ENCODE data around the gene BRD4.

The BRD4 gene

DNA sequence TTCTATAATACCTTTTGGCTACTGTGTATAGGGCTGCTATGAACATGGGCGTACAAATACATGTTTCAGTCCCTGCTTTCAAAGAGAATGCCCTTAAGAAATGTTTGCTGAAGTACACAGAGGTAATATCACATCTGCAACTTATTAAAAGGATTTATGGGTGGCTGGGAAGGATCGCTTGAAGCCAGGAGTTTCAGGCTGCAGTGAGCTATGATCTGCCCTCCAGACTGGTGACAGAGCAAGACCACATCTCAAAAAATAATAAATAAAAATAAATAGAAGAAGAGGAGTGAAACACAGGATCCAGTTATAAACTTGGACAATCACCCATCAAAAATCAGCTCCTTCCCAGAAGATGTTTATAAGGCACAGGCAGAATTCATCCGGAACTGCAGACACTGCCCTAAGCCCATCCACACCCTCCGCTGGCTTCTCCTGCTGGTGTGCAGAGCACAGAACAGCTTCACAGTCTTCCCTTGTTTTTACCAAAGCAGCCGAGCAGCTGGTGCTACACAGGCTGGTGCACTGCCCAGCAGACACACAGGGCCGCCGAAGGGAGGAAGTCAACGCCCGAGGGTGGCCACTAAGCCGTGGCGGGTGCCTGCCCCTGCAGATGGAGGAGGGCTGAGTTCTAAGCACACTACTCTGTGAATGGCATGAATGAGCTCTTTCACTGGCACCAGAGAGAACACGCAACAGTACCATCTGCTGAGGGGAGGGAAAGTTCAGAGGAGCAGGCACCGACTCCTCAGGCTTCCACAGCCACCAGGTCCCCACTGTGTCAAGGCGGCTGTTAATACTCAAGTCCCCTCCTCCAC lies 44.0 kb downstream of the BRD4 start:
- peak; percentile 95 to 98 for DNase-seq

DNA sequence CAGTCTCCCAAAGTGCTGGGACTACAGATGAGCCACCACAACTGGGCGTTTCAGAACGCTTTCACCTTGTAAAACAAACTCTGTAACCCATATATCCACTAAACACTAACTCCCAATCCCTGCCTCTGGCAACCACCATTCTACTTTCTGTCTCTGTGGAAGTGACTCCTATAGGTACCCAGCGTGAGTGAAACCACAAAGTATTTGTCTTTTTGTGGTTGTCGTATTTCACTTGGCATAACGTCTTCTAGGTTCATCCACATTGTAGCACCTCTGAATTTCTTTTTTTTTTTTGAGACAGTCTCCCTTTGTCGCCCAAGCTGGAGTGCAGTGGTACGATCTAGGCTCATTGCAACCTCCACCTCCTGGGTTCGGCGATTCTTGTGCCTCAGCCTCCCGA lies 44.8 kb downstream of the BRD4 start:
- no peak for DNase-seq

DNA sequence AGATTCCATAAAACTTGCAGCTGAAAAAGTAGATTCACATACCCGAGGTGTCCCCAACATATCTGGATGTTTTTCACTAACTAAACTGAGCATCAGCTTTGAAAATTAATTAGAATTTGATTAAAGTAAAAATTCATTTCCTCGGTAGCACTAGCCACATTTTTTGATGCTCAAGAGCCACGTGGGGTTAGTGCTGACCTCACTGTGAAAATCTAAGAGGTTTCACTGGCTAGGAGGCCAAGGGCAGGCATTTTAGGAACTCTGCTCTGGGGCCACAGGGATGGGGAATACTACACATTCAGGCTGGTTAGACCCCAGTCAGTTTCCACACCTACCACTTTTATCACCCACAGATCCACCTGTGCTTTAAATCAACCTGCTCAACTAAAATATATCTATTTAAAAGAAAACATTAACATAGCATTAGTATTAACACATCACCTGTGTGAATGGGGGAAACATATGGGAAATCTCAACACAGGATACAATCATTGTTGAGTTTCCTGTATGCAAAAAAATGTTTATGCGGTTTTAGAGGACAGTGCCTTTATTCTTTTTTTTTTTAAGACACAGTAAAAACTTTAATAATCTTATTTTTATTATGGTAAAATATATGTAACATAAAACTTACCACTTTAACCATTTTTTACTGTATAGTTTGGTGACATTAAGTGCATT lies 45.5 kb downstream of the BRD4 start:
- DNase-seq, result no peak

DNA sequence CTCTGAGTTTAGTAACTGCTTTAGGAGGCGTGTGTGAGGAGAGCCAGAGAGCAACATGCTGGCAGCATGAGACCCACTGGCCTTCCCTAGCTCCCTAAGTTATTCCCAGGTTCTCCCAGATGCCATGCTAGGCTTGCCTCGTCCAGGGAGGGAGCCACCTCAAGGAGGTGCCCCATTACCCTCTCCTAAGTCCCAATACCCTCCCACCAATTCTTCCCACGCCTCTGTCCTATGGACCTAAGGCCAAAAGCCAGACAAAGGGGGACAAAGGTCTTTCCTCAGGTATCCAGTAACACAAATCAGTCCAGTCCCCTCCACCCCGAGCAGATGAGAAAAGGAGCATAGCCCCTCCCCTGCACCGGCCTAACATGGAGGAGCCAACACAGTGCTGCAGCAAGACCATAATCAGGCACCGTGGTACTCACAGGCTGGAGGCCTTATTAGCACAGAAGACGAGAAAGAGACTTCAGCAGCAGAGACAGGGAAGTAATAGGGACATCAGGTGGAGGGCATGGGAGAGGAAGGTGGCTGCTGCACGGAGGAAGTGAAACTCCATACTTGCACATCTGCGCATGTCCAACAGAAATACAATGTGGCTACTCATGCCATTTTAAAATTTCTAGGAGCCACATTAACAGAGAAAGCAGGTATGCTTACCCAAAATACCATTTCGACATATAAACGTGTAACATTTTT lies 46.3 kb downstream of the BRD4 start:
- DNase-seq, result no peak

DNA sequence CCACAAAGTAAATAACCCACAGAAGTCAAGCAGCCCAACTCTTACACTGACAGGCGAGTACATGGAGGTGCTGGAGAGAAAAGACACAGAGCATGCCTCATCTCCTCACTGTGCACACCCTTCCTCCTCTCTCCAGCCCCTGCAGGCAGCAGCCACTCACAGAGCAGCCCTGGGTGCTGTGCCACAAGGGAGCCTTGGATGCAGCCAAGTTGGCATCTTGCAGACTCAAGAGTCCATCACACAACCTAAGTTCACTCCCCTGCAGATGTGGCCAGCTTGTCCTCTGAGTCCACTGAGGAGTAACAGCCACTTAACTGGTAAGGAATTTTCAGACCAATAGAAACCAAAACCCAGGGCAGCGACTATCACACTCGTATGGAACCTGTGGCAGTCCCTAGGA lies 47.4 kb downstream of the BRD4 start:
- no peak for DNase-seq

DNA sequence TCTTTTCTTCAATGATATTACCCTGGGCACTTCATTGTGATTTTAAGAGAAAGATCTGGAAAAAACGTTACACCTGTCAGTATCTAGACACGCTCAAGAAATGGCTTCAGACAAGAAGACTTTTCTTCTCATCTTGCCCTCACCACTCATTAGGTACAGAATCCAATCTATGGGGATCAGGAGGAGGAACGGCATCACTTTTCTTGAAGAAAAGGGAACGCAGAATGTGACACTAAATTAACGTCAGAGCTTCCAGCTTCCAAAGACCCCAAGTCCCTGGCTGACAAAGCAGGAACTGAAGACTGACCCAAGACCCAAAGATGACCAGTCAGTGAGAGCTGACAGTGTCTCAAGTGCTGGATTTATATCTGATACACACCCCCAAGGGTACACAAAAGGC lies 48.2 kb downstream of the BRD4 start:
- no peak for DNase-seq

DNA sequence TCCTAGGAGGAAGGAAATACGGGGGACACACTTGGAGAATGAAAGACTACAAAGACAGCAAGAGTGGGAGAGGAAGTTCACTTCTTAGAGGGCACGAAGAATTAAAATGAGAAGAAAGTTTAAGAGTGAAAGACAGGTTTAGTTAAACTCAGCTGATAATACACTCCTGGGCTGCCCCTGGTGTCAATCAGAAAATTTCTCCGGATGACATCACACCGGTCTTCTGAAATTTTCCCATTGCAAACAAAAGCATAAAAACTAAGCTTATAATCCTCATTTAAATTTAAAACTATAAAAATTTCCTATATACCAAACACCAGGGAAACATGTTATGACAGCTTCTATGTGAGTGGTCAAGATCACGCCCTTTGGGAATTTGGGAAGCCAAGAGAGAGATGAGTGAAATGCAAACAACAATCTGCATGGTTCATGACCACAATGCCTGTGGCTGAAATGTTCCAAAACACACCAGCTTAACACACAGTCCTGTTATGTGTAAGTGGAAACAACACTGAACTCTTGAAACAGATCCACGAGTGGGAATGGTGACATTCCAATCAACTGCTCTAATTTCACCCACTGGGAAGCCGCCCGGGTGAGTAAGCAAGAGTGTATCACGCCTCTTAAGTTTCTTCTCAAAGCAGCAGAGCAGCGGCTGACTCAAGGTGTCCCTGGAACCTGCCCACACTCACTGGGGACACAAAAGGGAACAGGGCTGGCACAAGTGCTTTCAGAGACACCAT lies 49.0 kb downstream of the BRD4 start:
- no peak for DNase-seq

DNA sequence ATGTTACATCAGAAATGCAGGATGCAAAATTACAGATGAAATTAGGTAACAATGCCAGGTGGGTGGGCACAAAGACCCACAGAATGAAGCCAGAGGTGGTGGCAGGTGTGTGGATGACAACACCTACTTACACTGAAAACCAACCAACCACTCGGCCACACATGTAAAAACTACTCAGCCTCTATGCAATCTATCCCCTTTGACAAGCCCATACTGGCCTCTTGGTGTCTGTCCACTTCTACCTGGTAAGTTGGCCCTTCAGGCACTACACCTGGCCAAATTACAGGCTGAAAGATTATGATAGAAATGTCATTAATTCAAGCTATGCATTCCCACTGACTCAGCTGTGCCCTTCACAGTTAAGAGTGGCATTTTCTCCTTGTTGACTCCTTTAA lies 50.0 kb downstream of the BRD4 start:
- DNase-seq, result no peak

DNA sequence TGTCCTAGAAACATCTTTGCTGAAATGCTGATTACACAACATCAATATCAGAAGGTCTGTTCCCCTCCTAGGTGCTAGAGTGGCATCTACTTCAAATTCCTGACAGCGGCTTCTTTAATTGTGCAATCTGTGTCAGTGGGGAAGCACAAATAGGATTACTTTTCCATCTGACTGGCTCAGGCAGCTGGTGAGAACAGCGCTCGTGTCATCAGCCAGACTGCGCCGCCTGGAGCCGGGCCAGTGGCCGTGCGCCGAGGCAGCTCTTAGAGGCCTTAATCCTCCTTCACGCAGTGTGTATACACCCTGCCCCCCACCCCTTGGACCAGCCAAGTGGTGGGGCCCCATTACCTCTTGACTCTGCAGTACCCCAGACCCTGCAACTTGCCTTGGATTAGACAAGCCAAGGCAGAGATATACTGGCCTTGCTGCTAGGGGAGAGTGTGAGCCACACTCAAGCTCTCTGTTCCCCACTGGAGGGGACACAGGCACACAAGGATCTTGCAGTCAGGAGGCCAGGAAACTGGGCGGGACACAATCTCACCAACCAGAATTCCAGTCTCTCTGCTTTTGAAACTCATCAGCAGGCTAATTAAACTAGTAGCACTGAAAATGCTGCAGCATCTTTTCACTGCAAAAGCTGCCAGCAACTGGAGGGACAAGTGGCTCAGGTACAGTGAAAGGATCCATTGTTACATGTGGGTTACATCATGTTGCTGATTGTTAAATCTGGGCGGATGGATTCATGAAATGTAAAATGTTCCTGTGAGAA lies 51.2 kb downstream of the BRD4 start:
- DNase-seq, result peak; percentile 98 to 99

DNA sequence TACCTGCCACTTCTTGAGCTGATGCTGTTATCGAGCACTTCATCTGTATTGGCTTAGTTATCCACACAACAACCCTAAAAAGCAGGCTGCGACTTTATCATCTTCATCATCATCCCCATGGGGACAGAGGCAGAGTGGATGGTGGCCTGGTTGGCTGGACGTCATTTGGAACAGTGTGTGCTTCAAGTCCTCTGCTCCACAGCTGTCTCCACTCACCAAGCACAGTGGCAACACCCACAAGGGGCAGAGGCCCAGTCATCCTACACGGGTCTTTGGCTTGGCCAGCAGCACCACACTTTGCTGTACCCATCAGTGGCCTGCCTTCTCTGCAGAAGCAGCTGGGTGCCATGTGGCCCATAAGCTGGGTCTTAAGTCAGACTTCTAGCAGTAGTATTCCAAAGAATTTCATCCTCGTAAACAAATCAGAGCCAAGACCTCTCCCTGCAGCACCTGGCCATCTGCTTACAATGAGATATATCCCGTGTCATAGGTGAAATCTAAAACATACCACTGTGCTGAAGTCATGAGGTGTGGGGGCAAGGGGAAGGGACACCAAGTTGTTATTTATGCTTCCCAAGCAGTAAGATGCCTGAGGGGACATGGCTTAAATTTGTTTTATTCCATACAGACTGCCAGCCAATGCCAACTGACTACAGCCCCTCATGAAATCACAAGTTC lies 52.2 kb downstream of the BRD4 start:
- DNase-seq, result peak; percentile 75 to 93

DNA sequence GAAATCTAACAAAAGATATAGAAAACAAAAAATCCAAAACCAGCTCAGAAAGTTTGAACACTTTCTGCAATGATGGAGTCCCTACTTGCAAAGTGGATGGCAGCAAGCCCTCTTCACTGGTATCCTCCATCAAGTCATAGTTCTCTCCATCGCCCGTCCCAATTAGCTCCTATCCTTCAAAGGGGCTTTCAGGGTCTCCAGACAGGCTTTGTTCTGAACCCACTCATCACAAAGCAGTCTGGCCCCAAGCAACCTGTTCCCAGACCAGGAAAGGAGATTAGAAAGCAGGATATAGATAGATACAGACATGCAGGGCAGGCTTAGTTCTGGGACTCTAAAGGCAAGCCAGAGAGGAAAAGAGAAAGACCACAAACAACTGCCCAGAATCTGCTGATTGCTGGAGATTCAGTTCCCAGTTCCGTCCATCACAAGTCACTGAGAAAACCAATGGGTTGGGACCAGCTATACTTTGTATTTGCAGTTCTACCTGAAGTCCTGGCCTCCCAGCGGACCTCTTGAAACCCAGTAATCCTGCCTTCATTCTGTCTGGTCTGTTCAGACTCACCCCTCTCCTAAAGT lies 52.9 kb downstream of the BRD4 start:
- DNase-seq, result peak in 1 of 2 experiments; percentile 30

DNA sequence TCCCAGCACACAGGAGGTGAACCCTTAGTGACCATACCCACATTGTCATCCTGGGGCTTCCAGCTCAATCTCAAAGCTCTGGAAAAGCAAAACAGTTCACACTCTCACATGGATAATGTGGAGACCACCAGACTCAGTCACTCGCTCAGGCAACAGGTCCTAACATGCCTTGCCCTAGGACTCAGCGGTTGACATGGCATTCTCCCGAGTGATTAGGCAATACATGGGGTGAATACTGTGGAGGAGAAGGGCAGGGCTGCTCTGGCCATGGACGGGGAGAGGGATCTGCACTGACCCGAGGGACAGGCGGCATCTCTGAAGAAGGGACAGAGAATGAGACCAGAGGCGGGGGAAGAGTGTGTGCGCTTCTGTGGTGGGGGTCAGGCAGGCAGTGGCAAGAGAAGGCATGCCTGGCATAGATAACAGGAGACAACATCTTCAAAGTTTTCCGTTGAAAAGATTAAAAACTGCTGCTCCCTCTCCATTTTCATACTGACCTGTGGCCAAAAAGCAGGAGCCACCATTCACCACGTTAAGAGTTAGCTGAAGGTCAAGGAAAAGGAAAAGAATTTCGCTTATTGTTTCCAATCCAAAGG lies 55.6 kb downstream of the BRD4 start:
- DNase-seq, result no peak

DNA sequence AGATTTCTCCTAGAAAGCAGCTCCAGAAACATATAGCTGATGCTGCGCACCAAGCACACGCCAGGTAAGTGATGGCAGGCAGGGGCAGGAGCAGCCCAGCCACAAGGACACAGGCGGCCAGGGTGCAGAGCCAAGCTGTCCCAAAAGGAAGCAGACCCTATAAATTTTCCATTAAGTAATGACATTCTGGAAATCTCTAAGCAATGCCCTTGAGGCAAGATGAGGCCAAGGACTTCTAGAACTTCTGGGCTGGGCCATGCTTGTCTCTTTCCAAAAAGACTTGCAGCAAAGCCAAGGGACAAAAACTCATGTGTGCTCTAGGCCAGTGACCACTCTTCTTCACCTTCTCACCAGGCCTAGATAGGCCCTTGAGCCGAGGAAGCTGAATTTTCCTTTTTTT lies 57.9 kb downstream of the BRD4 start:
- no peak for DNase-seq

DNA sequence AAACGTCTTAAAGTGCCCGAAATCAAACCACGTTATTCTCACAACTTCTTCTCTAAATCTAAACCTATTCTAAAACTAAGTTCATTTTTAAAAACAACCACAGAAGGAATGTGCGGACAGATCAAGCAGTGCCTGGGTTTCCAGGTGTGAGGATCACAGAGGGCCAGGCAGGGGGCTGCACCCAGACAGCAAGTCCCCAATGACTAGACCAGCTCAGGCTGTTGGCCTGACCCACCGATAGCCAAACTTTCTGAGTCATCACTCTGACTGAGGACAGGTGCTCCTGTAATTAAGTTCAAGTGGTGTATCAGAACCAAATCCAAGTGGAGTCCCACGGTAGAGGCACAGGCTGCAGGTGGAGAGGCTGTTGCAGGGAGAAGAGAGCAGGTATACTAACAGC lies 62.5 kb downstream of the BRD4 start:
- DNase-seq, result no peak

DNA sequence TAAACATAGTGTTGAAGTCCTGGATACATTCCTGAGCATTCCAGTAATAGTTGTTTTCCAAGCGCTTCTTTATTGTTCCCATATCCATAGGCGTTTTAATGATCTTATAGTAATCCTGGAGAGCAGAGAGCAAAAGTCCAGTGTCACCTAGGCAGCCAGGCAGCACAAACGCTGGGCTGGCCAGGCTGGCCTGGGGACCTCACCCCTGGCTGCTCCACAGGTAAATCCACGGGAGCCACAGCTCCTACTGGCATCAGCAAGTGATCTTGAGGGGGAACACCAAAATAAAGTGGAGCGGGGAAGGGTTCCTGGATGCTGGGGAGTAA lies 63.4 kb downstream of the BRD4 start:
- no peak for DNase-seq

DNA sequence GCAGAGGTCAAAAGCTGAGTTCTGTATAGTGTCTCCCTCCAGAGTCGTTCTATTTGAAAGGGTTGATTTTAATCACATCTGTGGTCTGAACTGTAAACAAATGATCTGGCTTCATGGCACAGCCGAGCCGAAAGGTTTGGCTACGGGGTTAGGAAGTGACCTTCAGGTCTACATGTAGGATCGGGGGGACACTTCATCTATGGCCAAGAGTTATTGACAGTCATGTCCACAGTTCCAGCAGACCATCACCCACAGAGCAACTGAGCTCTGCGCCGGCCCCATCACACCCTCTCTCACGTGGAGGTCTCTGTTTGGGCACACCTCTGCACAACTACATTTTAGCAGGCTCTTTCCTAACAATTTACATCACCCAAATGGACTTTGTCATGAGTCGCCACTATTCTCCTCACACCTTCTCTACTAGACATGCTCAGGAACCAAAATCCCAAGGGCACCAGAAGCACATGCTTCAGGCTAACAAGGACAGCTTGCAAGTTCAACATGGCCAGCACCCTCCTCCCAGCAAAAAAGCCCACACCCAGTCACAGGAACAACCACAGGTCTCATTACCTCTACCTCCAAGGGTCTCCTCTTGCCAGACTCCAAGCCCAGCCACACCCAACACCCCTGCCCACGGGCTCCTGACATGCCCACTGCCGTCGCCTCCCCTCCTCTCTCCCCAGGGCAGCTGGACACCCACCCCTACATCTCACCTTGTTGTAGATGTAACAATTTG lies 64.0 kb downstream of the BRD4 start:
- DNase-seq, result no peak

DNA sequence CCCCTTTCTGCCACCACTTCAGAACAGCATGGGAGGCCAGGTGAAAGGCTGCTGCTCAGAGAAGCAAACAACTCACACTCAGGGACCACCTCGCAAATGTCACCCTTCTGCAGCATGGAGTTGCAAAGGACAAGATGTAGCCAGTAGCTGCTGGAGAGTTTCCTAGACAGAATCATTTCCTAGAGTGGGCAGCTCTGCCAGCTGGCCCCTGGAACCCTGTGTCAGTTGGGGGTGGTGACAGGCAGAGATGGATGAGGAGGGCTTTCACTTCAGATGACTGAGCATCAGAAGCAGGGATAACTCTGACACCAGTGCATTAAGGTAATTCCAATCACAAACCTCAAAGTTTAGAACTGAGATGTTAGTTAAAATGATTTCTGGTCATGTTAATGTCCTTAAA lies 65.7 kb downstream of the BRD4 start:
- DNase-seq, result no peak

DNA sequence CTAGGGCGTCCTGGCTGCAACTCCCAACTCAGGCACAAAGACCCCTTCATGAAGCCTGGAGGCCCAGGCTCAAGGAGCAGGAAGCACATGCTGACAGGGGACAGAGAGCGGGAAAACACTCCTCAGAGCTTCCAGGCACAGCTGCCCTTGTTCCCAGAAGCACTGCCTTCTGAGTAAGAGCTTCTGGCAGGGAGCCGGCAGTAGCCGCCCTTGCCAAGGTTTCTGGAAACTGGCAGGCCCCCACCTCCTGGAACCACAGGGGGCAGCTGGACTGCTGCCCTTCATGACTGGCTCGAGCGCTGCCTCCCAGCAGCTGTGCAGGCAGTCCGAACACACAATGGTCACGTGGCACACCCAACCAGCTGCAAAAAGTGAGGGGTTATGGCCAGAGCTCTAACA lies 66.5 kb downstream of the BRD4 start:
- DNase-seq, result no peak

DNA sequence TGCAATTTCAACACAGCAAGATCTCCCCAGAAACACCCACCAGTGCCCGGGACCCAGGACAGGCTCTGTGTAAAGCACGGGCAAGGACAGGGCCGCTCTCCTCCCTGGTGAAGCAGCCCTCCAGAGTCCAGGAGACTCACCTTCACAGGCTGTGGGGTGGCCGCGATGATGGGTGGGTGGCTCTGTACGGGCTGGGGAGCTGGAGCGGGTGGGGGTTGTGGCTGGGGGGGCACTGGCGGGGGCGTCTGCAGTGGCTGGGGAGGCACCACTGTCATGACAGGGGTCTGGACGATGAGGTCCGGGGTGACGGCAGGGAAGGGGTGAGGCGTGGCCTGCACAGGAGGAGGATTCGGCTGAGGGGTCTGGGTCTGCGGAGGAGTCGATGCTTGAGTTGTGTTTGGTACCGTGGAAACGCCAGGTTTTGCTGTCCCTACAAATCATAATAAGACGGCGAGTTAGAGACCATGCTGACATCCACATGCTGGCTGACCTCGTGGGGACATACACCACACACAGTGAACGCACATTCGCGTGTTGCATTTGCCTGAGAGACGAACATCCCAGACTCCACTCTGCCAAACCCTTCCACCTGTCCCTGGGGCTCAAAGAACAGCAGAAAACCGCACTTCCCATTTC lies 67.0 kb downstream of the BRD4 start:
- no peak for DNase-seq

DNA sequence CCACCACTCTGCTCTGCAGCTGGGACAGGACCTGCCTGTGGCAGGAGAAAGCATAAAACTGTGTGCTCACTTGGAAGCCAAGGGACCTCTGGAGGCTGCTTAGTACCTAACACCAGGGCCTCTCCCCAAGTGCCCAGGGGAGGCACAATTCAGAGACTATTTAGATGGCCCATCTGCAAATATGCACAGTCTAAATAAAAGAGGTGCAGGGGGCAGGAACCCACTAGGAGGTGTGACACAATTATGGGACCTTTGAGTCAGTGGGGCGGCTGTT lies 67.5 kb downstream of the BRD4 start:
- DNase-seq, result no peak

Measured in NCI-H524 (cell line).